Hepatocyte (in vitro differentiated cells): ENCODE measurements around the gene PTPRC. TPM values are rescaled to one million over a fixed set of nuclear protein-coding genes. Genes with fewer than 3 reads are reported as not detected.

Source experiments
- DNase-seq: peaks from one replicate; pipeline ENCODE4 v3.0.0-alpha.2; 2016; ENCODE audit warnings: low spot score
- H2AFZ ChIP-seq: fragments of 200-600 bp; sonication (generic); 2 replicates; pipeline ENCODE4 v1.6.0; 2016; ENCODE audit warnings: antibody characterized with exemption, mild to moderate bottlenecking
- H3K27ac ChIP-seq: fragments of 200-600 bp; sonication (generic); 2 replicates; pipeline ENCODE4 v1.5.1; 2016; ENCODE audit warnings: mild to moderate bottlenecking
- H3K27me3 ChIP-seq: fragments of 200-600 bp; sonication (generic); 2 replicates; pipeline ENCODE4 v1.6.1; 2016
- H3K36me3 ChIP-seq: fragments of 200-600 bp; sonication (generic); replicated peaks from 2 replicates; pipeline ENCODE4 v1.5.1; 2016; ENCODE audit warnings: low read depth; ENCODE audit not compliant: insufficient read depth
- H3K4me1 ChIP-seq: fragments of 200-600 bp; sonication (generic); 2 replicates; pipeline ENCODE4 v1.5.1; 2016; ENCODE audit warnings: mild to moderate bottlenecking, moderate library complexity; ENCODE audit not compliant: insufficient read depth
- H3K4me2 ChIP-seq: fragments of 200-600 bp; sonication (generic); 2 replicates; pipeline ENCODE4 v1.6.0; 2016
- H3K4me3 ChIP-seq: fragments of 200-600 bp; sonication (generic); 2 replicates; pipeline ENCODE4 v1.5.1; 2016; ENCODE audit warnings: mild to moderate bottlenecking
- H3K79me2 ChIP-seq: fragments of 200-600 bp; sonication (generic); 2 replicates; pipeline ENCODE4 v1.6.0; 2017; ENCODE audit warnings: mild to moderate bottlenecking
- H3K9me2 ChIP-seq: fragments of 200-600 bp; sonication (generic); replicated peaks from 2 replicates; pipeline ENCODE4 v1.6.0; 2017; ENCODE audit warnings: mild to moderate bottlenecking; ENCODE audit not compliant: insufficient read depth
- H3K9me3 ChIP-seq: fragments of 200-600 bp; sonication (generic); 2 replicates; pipeline ENCODE4 v1.5.1; 2016; ENCODE audit warnings: low read depth, mild to moderate bottlenecking
- H4K20me1 ChIP-seq: fragments of 200-600 bp; sonication (generic); 2 replicates; pipeline ENCODE4 v1.6.0; 2016; ENCODE audit warnings: mild to moderate bottlenecking; ENCODE audit not compliant: insufficient read depth, poor library complexity, severe bottlenecking
- CTCF ChIP-seq: fragments of 200-600 bp; sonication (generic); IDR thresholded peaks from 2 replicates; pipeline ENCODE4 v1.5.1; 2016; ENCODE audit warnings: antibody characterized with exemption, mild to moderate bottlenecking; ENCODE audit not compliant: poor library complexity
- EZH2 ChIP-seq: fragments of 200-600 bp; sonication (generic); IDR thresholded peaks from 2 replicates; pipeline ENCODE4 v1.6.1; 2016; ENCODE audit warnings: antibody characterized with exemption, mild to moderate bottlenecking, borderline replicate concordance
- EZH2phosphoT487 ChIP-seq: fragments of 200-600 bp; sonication (generic); IDR thresholded peaks from one replicate; pipeline ENCODE4 v1.6.1; 2018; ENCODE audit warnings: antibody characterized with exemption, mild to moderate bottlenecking, low read depth, moderate library complexity; ENCODE audit not compliant: unreplicated experiment, severe bottlenecking
- WGBS: methylation state at CpG from one replicate; pipeline ENCODE4 v1.1.6; 2016; ENCODE audit warnings: low lambda C conversion rate; ENCODE audit errors: missing lambda C conversion rate; 5-methylcytosine and 5-hydroxymethylcytosine counted together
- polyA plus RNA-seq: library from polyadenylated mRNA; unstranded; fragments of >200 nt; fragmentation: Nextera tagmentation; extraction: Ambion mirVana; gene quantifications from 2 replicates; pipeline ENCODE4 v1.2.1, GENCODE V29; 2016
- total RNA-seq: library from RNA; depleted of rRNA; stranded (reverse); fragments of >200 nt; gene quantifications from 2 replicates; pipeline ENCODE4 v1.2.3, GENCODE V29; 2014

The PTPRC gene
- total and polyA plus RNA-seq, 2 experiments from 2014 or later: 0.87 TPM; not detected in 1

- no peak for TF ChIP-seq EZH2phosphoT487
- TF ChIP-seq EZH2: no peak
- TF ChIP-seq CTCF: no peak
- Histone ChIP-seq H4K20me1 (no peaks in the 10 kb centered on the region), H3K79me2 (no peaks in the 10 kb centered on the region), H3K4me3 (no peak overlapping the region), H3K36me3 (no peaks in the 10 kb centered on the region), H2AFZ (no peak overlapping the region), H3K4me1 (no peaks in the 10 kb centered on the region), H3K9me3 (no peaks in the 10 kb centered on the region), H3K27me3 (no peaks in the 10 kb centered on the region), H3K27ac (no peak overlapping the region), H3K4me2 (no peak overlapping the region), H3K9me2 (no peaks in the 10 kb centered on the region)
- WGBS: 79% methylated on average over 1 of the region's 1 CpG
- DNase-seq: no peak
These were observed 78.7 kb downstream of the PTPRC start for GRCh38 chr1:198717510-198717909.

GRCh38 chr1:198723127-198723526 lies 84.3 kb downstream of the PTPRC start:
- H3K4me3 ChIP-seq: no peak overlapping the region
- no peak overlapping the region for H3K27ac ChIP-seq
- H3K4me1 ChIP-seq: no peaks in the 10 kb centered on the region
- H3K79me2 ChIP-seq: no peaks in the 10 kb centered on the region
- no peaks in the 10 kb centered on the region for H3K27me3 ChIP-seq
- H2AFZ ChIP-seq: no peak overlapping the region
- no peaks in the 10 kb centered on the region for H4K20me1 ChIP-seq
- no peak for DNase-seq
- no peaks in the 10 kb centered on the region for H3K36me3 ChIP-seq
- TF ChIP-seq EZH2phosphoT487: no peak
- no peak for TF ChIP-seq EZH2
- no peak for TF ChIP-seq CTCF
- no peak overlapping the region for H3K4me2 ChIP-seq
- H3K9me3 ChIP-seq: no peaks in the 10 kb centered on the region
- H3K9me2 ChIP-seq: no peaks in the 10 kb centered on the region

DNA sequence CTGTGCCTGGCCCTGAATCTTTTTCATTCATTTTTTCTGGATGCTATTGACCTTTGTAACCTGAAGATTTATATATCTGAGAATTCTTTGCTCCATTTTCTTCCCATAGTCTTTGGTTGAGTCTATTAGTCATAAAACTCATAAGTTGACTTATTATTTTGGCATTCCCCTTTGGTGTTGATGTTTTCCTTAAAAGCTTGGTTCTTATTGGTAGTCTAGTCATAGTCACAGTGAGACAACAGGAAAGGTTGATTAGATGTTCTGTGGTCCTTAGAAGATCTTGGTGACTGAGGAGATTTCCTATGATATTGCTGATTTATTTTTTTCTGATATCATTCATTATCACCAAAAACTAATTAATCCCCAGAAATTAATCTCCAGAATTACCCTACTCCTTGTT lies 86.2 kb downstream of the PTPRC start:
- H3K4me3 ChIP-seq: no peak overlapping the region
- no peaks in the 10 kb centered on the region for H3K9me3 ChIP-seq
- no peaks in the 10 kb centered on the region for H3K27me3 ChIP-seq
- H4K20me1 ChIP-seq: no peaks in the 10 kb centered on the region
- H3K4me2 ChIP-seq: no peak overlapping the region
- H3K36me3 ChIP-seq: no peaks in the 10 kb centered on the region
- no peaks in the 10 kb centered on the region for H3K9me2 ChIP-seq
- TF ChIP-seq CTCF: no peak
- TF ChIP-seq EZH2phosphoT487: no peak
- no peak for TF ChIP-seq EZH2
- H3K27ac ChIP-seq: no peak overlapping the region
- H3K79me2 ChIP-seq: no peaks in the 10 kb centered on the region
- no peak for DNase-seq
- no peak overlapping the region for H2AFZ ChIP-seq
- no peaks in the 10 kb centered on the region for H3K4me1 ChIP-seq

GRCh38 chr1:198726455-198726854 lies 87.6 kb downstream of the PTPRC start:
- H3K79me2 ChIP-seq: no peaks in the 10 kb centered on the region
- no peaks in the 10 kb centered on the region for H3K4me1 ChIP-seq
- no peak overlapping the region for H3K4me3 ChIP-seq
- H4K20me1 ChIP-seq: no peaks in the 10 kb centered on the region
- H2AFZ ChIP-seq: no peak overlapping the region
- no peak overlapping the region for H3K27ac ChIP-seq
- TF ChIP-seq EZH2: no peak
- no peak for TF ChIP-seq EZH2phosphoT487
- no peak for TF ChIP-seq CTCF
- no peaks in the 10 kb centered on the region for H3K36me3 ChIP-seq
- DNase-seq: no peak
- H3K9me2 ChIP-seq: no peaks in the 10 kb centered on the region
- H3K27me3 ChIP-seq: no peaks in the 10 kb centered on the region
- no peak overlapping the region for H3K4me2 ChIP-seq
- no peaks in the 10 kb centered on the region for H3K9me3 ChIP-seq
